HG02870 (cell line): ENCODE data around the gene RAB3D.

Experiments
- ATAC-seq: cut with Tn5 transposase; IDR thresholded peaks from one replicate; pipeline ENCODE4 v1.9.1; 2021; ENCODE audit warnings: mild to moderate bottlenecking, moderate library complexity; ENCODE audit not compliant: unreplicated experiment

RAB3D gene

DNA sequence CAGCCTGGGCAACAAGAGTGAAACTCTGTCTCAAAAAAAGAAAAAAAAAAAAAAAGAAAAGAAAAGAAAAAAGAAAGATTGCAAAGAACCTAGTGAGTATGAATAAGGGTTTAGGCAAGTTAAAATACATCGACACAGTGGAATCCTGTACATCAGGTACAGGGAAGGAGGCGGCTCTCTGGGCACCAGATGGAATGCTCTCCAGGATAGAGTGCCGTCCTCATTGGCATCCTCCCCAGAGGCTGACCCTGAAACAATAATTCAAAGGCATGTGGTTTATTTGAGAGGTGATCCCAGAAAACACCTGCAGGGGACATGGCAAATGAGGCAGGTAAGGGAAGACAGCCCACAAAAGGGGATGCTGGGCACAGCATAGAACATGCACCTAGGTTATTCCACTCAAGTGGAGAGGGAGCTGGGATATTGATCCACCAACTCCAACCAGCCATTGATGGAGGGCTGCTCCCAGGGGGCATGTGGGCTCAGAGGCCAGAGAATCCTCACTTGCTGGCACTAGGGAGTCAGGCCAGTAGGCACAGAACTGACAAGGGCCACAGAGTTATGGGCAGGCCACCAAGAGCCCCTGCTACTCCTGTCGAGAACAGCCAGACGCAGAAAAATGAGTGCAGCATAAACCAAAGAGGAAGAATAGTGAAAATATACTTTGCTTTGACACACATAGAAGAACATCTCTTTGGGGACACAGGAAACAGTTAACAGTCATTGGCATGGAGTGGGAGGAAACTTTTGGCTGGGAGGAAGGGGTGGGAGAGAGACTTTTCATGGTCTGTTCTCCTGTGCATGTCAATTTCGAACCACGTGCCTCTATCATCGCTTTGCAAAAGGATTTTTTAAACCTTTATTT lies 39.3 kb downstream of the RAB3D start:
- ATAC-seq = no peak

GRCh38 chr19:11296264-11296663 lies 43.2 kb downstream of the RAB3D start:
- no peak for ATAC-seq

GRCh38 chr19:11295665-11296245 lies 43.7 kb downstream of the RAB3D start, which contains the start of gene TSPAN16:
TSPAN16 (plus strand) TSS chr19:11296160; CDS start chr19:11296298, 138 bp downstream.
- ATAC-seq = no peak

GRCh38 chr19:11295180-11295579 lies 44.3 kb downstream of the RAB3D start:
- ATAC-seq = no peak

DNA sequence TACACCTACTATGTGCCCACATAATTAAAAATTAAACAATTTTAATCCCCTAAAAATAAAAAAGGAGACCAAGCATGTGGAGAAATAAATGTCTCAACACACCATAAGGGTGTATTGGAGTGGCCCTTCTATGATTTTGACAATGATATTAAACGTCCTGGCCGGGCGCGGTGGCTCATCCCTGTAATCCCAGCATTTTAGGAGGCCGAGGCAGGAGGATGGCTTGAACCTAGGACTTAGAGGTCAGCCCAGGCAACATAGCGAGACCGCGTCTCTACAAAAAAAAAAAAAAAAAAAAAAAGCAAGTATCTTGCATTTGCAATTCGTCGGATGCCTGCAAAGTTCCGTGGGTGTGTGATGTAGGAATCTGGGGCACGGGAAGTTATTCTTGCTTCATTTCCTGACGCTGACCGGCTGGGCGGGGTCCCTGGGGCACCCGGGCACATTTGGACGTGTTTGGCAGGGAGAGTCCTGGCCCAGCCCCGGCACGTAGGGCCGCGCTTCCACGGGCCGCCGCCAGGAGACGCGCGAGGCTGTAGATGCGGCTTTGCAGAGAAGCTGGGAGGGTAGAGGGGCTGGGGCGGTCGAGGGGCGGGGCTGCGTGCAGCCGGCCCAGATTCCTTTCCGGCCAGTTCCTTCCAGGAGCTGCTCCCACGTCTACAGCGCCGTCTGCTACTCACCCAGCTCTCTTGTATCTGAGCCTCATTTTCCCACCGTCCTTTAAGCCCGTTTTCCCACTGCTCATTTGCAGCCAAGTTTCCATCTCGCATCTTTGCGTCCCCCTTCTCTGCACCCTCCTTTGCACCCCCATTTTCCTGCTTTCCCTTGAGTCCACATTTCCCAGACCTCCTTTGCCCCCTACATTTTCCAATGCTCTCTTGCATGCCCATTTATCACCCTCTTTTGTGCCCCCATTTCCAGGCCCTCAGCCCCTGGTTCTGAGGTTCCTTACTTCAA lies 45.7 kb downstream of the RAB3D start:
- ATAC-seq = peak; percentile 51

DNA sequence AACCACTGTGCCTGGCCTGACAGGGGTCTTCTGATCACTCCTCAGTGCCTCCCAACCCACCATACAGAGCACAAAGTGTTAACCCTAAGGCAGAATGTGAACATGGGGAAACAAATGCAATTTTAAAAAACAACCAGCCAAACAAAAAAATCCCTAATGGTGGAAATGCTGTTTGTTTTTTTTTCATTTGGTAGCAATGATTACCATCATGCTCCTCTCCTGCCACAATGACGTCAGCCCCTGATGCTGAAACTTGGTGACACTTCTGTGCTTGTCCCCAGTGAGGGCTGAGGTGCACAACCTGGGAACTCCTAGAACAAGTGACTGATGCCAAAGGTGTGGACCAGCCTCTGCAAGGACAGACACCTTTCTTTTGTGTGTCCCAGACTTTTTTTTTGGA lies 47.5 kb downstream of the RAB3D start:
- no peak for ATAC-seq

DNA sequence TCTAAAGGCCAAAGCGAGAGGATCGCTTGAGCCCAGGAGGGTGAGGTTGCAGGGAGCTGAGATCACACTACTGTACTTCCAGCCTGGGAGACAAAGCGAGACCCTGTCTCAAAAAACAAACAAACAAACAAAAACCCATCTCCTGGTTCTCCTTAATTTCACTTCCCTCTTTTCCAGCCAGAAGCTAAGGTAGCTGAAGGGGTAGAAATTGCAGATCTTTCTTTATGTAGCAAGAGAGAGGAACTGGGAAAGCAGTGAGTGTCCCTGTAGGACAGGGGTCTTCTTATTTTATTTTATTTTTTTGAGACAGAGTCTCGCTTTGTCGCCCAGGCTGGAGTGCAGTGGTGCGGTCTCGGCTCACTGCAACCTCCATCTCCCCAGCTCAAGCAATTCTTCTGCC lies 48.0 kb downstream of the RAB3D start:
- ATAC-seq = no peak

DNA sequence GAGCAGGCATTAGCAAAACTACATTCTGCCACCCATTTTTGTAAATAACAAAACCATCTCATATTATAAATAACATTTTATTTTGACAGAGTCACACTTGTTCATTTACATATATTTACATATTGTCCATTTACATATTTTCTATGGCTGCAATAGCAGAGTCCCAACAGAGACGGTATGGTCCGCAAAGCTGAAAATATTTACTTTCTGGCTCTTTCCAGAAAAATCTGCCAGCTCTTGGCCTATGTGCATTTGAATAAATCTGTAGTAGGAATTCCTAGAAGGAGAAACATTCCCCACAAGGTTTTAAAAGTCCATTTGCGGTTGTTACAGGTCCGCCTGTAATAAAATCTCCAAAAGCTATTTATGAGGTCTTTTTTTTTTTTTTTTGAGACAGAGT lies 49.2 kb downstream of the RAB3D start:
- ATAC-seq = no peak

GRCh38 chr19:11288349-11288748 lies 51.1 kb downstream of the RAB3D start:
- no peak for ATAC-seq

- ATAC-seq = no peak
Observed at GRCh38 chr19:11286312-11286974, 53.0 kb downstream of the RAB3D start.

GRCh38 chr19:11284515-11284914 lies 54.9 kb downstream of the RAB3D start:
- ATAC-seq = no peak

DNA sequence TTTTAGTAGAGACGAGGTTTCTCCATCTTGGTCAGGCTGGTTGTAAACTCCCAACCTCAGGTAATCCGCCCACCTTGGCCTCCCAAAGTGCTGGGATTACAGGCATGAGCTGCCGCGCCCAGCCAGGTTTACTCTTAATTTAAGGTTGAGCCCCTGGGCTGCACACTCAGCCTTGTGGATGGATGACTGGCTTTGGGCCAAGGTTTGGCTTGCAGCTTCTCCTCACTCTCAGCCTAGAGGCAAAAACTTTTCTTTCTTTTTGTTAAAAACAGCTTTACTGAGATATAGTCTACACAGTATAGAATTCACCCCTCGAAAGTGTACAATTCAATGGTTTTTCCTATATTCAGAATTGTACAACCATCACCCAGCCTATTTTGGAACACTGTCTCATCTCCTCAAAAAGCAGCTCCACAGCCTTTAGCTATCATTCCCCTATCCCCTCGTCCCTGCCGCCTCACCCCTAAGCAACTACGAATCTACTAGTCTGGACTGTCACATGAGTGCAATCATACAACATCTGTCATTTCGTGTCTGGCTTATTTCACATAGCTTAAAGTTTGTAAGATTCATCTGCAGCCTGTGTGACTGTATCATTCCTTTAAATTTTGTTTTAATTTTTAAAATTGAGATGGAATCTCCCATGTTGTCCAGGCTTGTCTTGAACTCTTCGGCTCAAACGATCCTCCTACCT lies 58.0 kb downstream of the RAB3D start:
- no peak for ATAC-seq

GRCh38 chr19:11279505-11280236 lies 59.8 kb downstream of the RAB3D start:
- ATAC-seq = no peak

- no peak for ATAC-seq
Observed at GRCh38 chr19:11278670-11279069, 60.8 kb downstream of the RAB3D start.

GRCh38 chr19:11274533-11275086 lies 64.8 kb downstream of the RAB3D start:
- no peak for ATAC-seq

DNA sequence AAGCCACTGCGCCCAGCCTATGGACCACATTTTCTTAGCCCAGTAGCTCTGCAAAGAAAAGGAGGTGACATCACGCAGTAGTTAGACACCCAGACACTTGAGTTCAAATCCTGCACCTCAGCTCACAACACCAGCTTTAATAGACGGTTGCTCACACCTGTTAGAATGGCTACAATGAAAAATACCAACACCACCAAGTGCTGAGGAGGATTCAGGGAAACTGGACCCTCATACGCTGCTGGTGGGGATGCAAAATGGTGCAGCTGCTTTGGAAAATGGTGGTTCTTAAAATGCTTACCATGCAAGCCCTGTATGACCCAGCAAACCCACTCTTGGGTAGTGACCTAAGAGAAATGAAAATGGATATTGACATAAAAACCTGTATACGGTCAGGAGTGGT lies 65.5 kb downstream of the RAB3D start:
- no peak for ATAC-seq

- no peak for ATAC-seq
Observed at GRCh38 chr19:11273296-11273695, 66.2 kb downstream of the RAB3D start.
